GM18499 (cell line): ENCODE data around the gene CPO.
"Not testable (repeated sequence)": the region's sequence is repeated elsewhere in the genome, so short reads cannot be mapped to it uniquely, and the experiment has no call there.

Experiments
- ATAC-seq: cut with Tn5 transposase; IDR thresholded peaks from one replicate; pipeline ENCODE4 v1.9.1; 2021; ENCODE audit warnings: moderate number of reproducible peaks; ENCODE audit not compliant: insufficient read depth, unreplicated experiment

Gene CPO

GRCh38 chr2:206939340-206939739 lies at the start of gene CPO:
CPO (plus strand) TSS chr2:206939518; CDS start chr2:206939600, 82 bp downstream.
- no peak for ATAC-seq

GRCh38 chr2:206890179-206890578 lies 49.1 kb upstream of the CPO start:
- no peak for ATAC-seq

GRCh38 chr2:206890926-206891325 lies 48.4 kb upstream of the CPO start:
- no peak for ATAC-seq

- ATAC-seq, result no peak
Observed at GRCh38 chr2:206915121-206915520, 24.2 kb upstream of the CPO start.

GRCh38 chr2:206918263-206918662 lies 21.1 kb upstream of the CPO start:
- ATAC-seq, result no peak

- ATAC-seq, result no peak
Observed at GRCh38 chr2:206920310-206920709, 19.0 kb upstream of the CPO start.

- ATAC-seq, result no peak
Observed at GRCh38 chr2:206920951-206921350, 18.4 kb upstream of the CPO start.

GRCh38 chr2:206921529-206921928 lies 17.8 kb upstream of the CPO start:
- no peak for ATAC-seq

- no peak for ATAC-seq
Observed at GRCh38 chr2:206935991-206936842, 3.1 kb upstream of the CPO start.

GRCh38 chr2:206936843-206937230 lies 2.5 kb upstream of the CPO start:
- no peak for ATAC-seq

- peak; percentile 85 for ATAC-seq
Observed at GRCh38 chr2:206937555-206937954, 1.8 kb upstream of the CPO start.

- ATAC-seq, result no peak
Observed at GRCh38 chr2:206940546-206940945, 1.2 kb downstream of the CPO start.

- no peak for ATAC-seq
Observed at GRCh38 chr2:206942592-206943478, 3.5 kb downstream of the CPO start.

GRCh38 chr2:206953404-206953803 lies 14.1 kb downstream of the CPO start:
- not testable (repeated sequence) for ATAC-seq

GRCh38 chr2:206955253-206955652 lies 15.9 kb downstream of the CPO start:
- no peak for ATAC-seq

- no peak for ATAC-seq
Observed at GRCh38 chr2:206958261-206958660, 18.9 kb downstream of the CPO start.

- no peak for ATAC-seq
Observed at GRCh38 chr2:206962966-206963365, 23.6 kb downstream of the CPO start.

- ATAC-seq, result no peak
Observed at GRCh38 chr2:206968134-206969086, 29.1 kb downstream of the CPO start.

- ATAC-seq, result no peak
Observed at GRCh38 chr2:206969192-206969591, 29.9 kb downstream of the CPO start.
